Measurements from ENCODE around the gene RSPH4A. TPM values are rescaled to one million over a fixed set of nuclear protein-coding genes. Genes with fewer than 3 reads are reported as not detected.

RSPH4A gene
- total and polyA plus RNA-seq, 2 of the 4 experiments (the other 2 are of a cell fraction): under 0.01 to 0.19 TPM

- Histone ChIP-seq H2AK9ac (replicated peaks; ENCODE audit: low read depth, low read length, poor library complexity) (no peak overlapping the region), H3K36me3 (ENCODE audit: control insufficient read depth, insufficient read depth, low read length) (peaks cover 10% of the 10 kb centered on the region), H2BK20ac (ENCODE audit: low read depth, low read length) (no peak overlapping the region), H2AK5ac (ENCODE audit: low read depth, low read length) (no peak overlapping the region), H2BK120ac (ENCODE audit: low read depth, low read length) (no peak overlapping the region), H3K27ac (ENCODE audit: insufficient read depth, low read length) (no peak overlapping the region), H3K9ac (ENCODE audit: low read depth, low read length) (no peak overlapping the region), H3K14ac (replicated peaks; ENCODE audit: low read depth, low read length) (no peak overlapping the region), H3K79me1 (ENCODE audit: low read depth in 1 of 2, low read length in 2 of 2) (no peaks in the 10 kb centered on the region; a peak in 1 of 4 replicates), H2BK5ac (ENCODE audit: low read depth, low read length, poor library complexity, severe bottlenecking) (no peak overlapping the region), H3K9me3 (ENCODE audit: control insufficient read depth, insufficient read depth, low read length) (no peaks in the 10 kb centered on the region), H3K18ac (ENCODE audit: low read depth, low read length) (no peak overlapping the region), H3K9me1 (ENCODE audit: insufficient read depth, low read length) (0 out of 2 replicates have a peak, but pooled peaks cover 8% of the 10 kb centered on the region), H3K23ac (ENCODE audit: low read depth, low read length) (no peak overlapping the region), H4K8ac (ENCODE audit: low read depth in 2 of 2, low read length in 2 of 2) (no peak overlapping the region), H3K27me3 (ENCODE audit: control insufficient read depth, insufficient read depth, low read length) (no peaks in the 10 kb centered on the region), H3K56ac (ENCODE audit: extremely low read depth, insufficient read depth, low read length) (no peak overlapping the region), H3K4me1 (ENCODE audit: control insufficient read depth, insufficient read depth, low read length) (no peaks in the 10 kb centered on the region), H3K4ac (ENCODE audit: low read depth, low read length) (no peak overlapping the region), H4K20me1 (ENCODE audit: insufficient read depth, low read length) (no peaks in the 10 kb centered on the region), H2AFZ (replicated peaks; ENCODE audit: low read length, poor library complexity) (no peak overlapping the region), H4K5ac (ENCODE audit: low read depth, low read length) (no peak overlapping the region), H3K4me2 (ENCODE audit: low read depth, low read length) (no peak overlapping the region), H3K4me3 (ENCODE audit: insufficient read depth, low read depth, low read length) (no peak overlapping the region), H2BK15ac (ENCODE audit: low read depth, low read length) (no peak overlapping the region), H4K91ac (ENCODE audit: insufficient read depth, low read depth, low read length) (no peak overlapping the region)
- in situ Hi-C loops (cut with MboI; ENCODE audit: low sequenced_read_pairs) (no loop called here), intact Hi-C loops (cut with micrococcal nuclease) (no loop called here), dilution Hi-C loops (cut with HindIII; ENCODE audit: low sequenced_read_pairs, unreplicated experiment) (no loop called here)
- no TSS peak for BruUV-seq (replicated peaks)
- CTCF ChIA-PET: no interaction called here
- WGBS, 2 experiments (ENCODE audit: extremely low coverage in 2 of 2, insufficient read length in 1 of 2): 100% methylated on average over 1 of the region's 2 CpGs; no CpG with 5 or more reads in 1 of the 2 experiments
- POLR2A ChIA-PET (ENCODE audit: unreplicated experiment): no interaction called here
- DNase-seq (no peak), ATAC-seq (ENCODE audit: low read depth) (no peak)
- TF ChIP-seq CHD1 (IDR thresholded peaks at IDR 0.05; ENCODE audit: low read depth, low read length): no peak
- TF ChIP-seq MXI1 (IDR thresholded peaks at IDR 0.05; ENCODE audit: borderline replicate concordance, low read depth, low read length): no peak
- TF ChIP-seq POLR2A (IDR thresholded peaks at IDR 0.05; ENCODE audit: low read depth, low read length): no peak
- no peak for TF ChIP-seq RCOR1 (IDR thresholded peaks at IDR 0.05; ENCODE audit: insufficient replicate concordance, low read length)
- TF ChIP-seq USF2 (IDR thresholded peaks at IDR 0.05; ENCODE audit: low read depth, low read length): no peak
- TF ChIP-seq ELK1 (IDR thresholded peaks at IDR 0.05; ENCODE audit: borderline replicate concordance, low read depth, low read length): no peak
- no peak for TF ChIP-seq FOS (IDR thresholded peaks at IDR 0.05; ENCODE audit: low read depth, low read length)
- TF ChIP-seq NFE2L2 (IDR thresholded peaks at IDR 0.05; ENCODE audit: low read depth, low read length): no peak
- no peak for TF ChIP-seq CTCF (conservative IDR thresholded peaks at IDR 0.05; ENCODE audit: low read depth, low read length)
- TF ChIP-seq BHLHE40 (IDR thresholded peaks at IDR 0.05; ENCODE audit: low read depth, low read length): no peak
- no peak for TF ChIP-seq CEBPB (IDR thresholded peaks at IDR 0.05; ENCODE audit: low read depth, low read length)
- TF ChIP-seq MAFK (IDR thresholded peaks at IDR 0.05; ENCODE audit: low read depth, low read length): no peak
- TF ChIP-seq MAZ (IDR thresholded peaks at IDR 0.05; ENCODE audit: borderline replicate concordance, low read depth, low read length): no peak
- no peak for TF ChIP-seq RFX5 (IDR thresholded peaks at IDR 0.05; ENCODE audit: low read depth, low read length)
- no peak for TF ChIP-seq RAD21 (IDR thresholded peaks at IDR 0.05; ENCODE audit: low read length)
Observed at GRCh38 chr6:116633685-116634084, 17.4 kb downstream of the RSPH4A start.

Data from IMR-90 (cell line).